ENCODE data around the gene ZBTB16.

The ZBTB16 gene

DNA sequence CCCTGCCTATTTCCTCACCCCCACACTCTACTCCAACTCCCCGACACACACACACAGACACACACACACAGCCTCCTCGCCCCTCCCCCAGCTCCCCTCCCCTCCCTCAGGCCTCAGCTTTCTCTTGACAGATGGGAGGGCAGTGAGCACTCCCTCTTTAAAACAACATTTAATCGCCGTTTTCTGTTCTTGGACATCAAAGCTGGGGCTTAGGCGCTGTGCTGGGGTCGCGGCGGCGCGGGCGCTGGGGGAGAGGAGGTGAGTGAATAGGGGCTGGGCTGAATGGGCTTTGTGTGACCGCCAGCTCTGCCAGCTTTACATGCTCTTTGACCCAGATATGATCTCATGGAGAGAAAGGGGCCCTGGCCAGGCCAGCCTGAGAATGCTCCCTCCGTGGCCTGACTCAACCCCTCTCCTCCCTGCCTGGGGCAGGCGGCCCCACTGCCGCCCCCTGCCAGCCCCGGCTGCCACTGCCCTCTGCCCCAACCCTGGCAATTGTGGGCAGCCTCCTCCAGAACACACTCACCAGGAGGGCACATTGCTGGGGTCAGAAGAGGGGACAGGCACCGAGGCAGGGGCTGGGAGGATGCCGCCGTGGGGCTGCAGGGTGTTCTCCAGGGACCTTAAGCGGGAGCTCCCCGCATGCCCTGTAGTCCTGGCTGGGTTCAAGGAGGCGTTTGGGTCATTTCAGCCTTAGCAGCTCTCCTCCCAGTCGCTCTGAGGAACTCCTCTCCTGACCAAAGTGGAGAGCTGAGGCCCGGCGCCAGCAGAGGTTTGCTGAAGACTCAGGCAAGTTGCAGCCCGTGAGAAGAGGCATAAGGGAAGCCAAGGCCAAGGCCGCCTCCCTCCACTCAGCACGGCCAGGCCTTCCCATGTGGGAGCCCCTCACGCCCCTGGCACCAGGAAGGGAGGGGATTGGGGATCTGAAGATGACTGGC lies 198.4 kb downstream of the ZBTB16 start:
- CTCF ChIA-PET, result interaction anchor here (0.5 to 8.7 kb wide), 4 partner anchors 11 to 1227 kb away, joined by 3 to 107 read pairs (median 4); no protein-coding TSS in a partner anchor
- DNase-seq (ENCODE audit: extremely low spot score), result no peak
- TF ChIP-seq, protein P1, sequence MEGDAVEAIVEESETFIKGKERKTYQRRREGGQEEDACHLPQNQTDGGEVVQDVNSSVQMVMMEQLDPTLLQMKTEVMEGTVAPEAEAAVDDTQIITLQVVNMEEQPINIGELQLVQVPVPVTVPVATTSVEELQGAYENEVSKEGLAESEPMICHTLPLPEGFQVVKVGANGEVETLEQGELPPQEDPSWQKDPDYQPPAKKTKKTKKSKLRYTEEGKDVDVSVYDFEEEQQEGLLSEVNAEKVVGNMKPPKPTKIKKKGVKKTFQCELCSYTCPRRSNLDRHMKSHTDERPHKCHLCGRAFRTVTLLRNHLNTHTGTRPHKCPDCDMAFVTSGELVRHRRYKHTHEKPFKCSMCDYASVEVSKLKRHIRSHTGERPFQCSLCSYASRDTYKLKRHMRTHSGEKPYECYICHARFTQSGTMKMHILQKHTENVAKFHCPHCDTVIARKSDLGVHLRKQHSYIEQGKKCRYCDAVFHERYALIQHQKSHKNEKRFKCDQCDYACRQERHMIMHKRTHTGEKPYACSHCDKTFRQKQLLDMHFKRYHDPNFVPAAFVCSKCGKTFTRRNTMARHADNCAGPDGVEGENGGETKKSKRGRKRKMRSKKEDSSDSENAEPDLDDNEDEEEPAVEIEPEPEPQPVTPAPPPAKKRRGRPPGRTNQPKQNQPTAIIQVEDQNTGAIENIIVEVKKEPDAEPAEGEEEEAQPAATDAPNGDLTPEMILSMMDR (IDR thresholded peaks at IDR 0.05; ENCODE audit: control extremely low read depth, extremely low read depth, low read depth, missing control alignments), result no peak
- POLR2A ChIA-PET, result interaction anchor here (0.6 kb wide), 1 partner anchor 1245 kb away, joined by 5 read pairs; no protein-coding TSS in a partner anchor

DNA sequence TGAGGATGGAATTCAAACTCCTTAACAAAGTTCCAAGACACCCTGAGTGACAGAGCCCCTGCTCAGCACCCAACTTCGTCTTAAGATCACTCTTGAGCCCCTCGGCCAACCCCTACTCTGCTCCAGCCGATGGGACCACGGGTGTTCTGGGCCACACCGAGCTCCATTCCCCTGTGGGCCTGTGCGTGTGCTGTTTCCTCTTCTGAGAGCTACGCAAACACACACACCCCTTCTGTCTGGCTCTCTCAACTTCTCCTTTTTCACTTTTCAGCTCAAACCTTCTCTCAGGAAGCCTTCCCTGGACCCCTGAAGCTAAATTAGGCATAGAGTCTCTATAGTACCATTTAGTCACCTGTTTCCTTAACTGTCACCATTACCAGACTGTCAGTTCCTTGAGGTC lies 199.2 kb downstream of the ZBTB16 start:
- CTCF ChIA-PET, result interaction anchor here (0.5 to 8.7 kb wide), 6 partner anchors 10 to 1226 kb away, joined by 3 to 107 read pairs (median 4); no protein-coding TSS in a partner anchor

DNA sequence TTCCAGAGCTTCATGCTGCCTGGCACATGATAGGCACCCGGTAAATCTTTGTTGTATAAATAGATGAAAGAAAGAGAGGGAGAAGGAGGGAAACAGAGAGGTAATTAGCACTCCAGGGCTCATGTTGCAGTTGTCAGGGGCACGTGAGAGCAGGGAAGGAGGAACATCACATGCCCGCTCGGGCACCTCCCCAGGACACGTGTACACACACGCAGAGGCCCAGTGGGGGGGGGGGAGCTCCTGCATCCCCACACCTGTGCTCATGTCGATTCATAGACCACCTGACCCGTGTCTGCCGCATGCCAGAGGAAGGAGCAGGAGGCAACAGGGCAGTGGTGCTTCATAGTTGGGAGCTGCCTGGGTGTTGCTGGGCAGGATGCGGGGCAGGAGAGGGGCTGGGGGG lies 199.6 kb downstream of the ZBTB16 start:
- POLR2A ChIA-PET, result interaction anchor here (0.6 kb wide), 1 partner anchor 358 kb away, joined by 4 read pairs; no protein-coding TSS in a partner anchor
- TF ChIP-seq, protein P1 (IDR thresholded peaks at IDR 0.05; ENCODE audit: control extremely low read depth, extremely low read depth, low read depth, missing control alignments), result no peak
- CTCF ChIA-PET, result interaction anchor here (1.0 to 8.7 kb wide), 7 partner anchors 9 to 454 kb away, joined by 3 to 107 read pairs (median 32); no protein-coding TSS in a partner anchor
- no peak for DNase-seq (ENCODE audit: extremely low spot score)

More for the DNA sequence above, 199.2 kb downstream of the ZBTB16 start:
- POLR2A ChIA-PET, result no interaction called here
- DNase-seq (ENCODE audit: extremely low spot score), result no peak
- TF ChIP-seq, protein P1 (IDR thresholded peaks at IDR 0.05; ENCODE audit: control extremely low read depth, extremely low read depth, low read depth, missing control alignments), result no peak

DNA sequence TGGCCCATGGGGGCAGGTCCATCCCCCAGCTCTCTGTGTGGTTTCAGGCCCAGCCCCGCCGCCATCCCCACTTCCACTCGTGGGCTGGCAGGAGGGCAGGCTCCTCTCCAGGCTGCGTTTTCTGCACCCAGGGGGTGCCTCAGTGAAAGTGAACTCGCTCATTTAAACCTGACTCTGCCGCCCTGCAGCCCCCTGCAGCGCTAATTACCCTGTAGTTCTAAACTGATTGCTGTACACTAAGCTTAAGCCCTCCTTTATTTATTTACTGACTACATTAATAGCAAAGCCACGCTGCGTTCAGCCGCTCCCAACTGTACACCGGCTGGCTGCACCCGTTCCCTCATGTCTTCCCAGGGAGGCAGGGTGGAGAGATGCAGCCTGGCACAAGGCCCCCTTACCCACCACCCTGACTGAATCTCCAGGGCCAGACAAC lies 200.1 kb downstream of the ZBTB16 start:
- no peak for DNase-seq (ENCODE audit: extremely low spot score)
- CTCF ChIA-PET, result interaction anchor here (1.0 to 8.7 kb wide), 8 partner anchors 9 to 454 kb away, joined by 3 to 107 read pairs (median 20); partner anchors contain the start of gene HTR3B
- TF ChIP-seq, protein P1 (IDR thresholded peaks at IDR 0.05; ENCODE audit: control extremely low read depth, extremely low read depth, low read depth, missing control alignments), result no peak
- POLR2A ChIA-PET, result interaction anchor here (0.6 kb wide), 2 partner anchors 16 to 358 kb away, joined by 3 to 4 read pairs; no protein-coding TSS in a partner anchor

DNA sequence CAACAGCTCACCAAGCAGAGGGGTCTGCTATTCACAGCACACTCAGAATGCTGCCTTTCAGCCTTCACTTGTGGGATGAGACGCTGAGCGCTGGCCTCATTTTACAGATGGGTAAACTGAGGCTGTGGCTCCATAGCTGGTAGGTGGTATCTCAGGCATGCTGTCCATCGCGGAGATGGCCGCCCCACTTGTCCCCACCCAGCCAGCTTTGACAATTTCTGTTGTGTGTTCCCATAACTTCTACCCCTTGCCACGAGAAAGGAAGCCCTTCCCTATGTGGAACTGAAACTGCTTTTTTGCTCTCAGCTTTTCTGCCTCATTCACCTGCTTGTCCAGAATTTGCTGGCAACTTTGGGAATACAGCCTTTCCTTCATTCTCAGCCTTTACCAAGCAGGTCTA lies 200.6 kb downstream of the ZBTB16 start:
- ChIA-PET CTCF (interaction anchor here (0.8 to 8.7 kb wide), 21 partner anchors 10 to 946 kb away, joined by 3 to 107 read pairs (median 5); partner anchors contain the start of genes HTR3B, TTC12 and USP28), POLR2A (interaction anchor here (0.6 kb wide), 1 partner anchor 17 kb away, joined by 3 read pairs; no protein-coding TSS in a partner anchor)

More for the DNA sequence above, 200.6 kb downstream of the ZBTB16 start:
- TF ChIP-seq, protein P1 (IDR thresholded peaks at IDR 0.05; ENCODE audit: control extremely low read depth, extremely low read depth, low read depth, missing control alignments), result no peak
- no peak for DNase-seq (ENCODE audit: extremely low spot score)

Measured in GM10248 (cell line).